Left forelimb (tissue), 1 donor: Measurements from ENCODE around the gene CYP1B1.
"Not testable (repeated sequence)": the region's sequence is repeated elsewhere in the genome, so short reads cannot be mapped to it uniquely, and the experiment has no call there.

ENCODE experiments used
- DNase-seq: peaks from one replicate; pipeline ENCODE4 v3.0.0-alpha.2; 2018; ENCODE audit warnings: low spot score

CYP1B1 gene

DNA sequence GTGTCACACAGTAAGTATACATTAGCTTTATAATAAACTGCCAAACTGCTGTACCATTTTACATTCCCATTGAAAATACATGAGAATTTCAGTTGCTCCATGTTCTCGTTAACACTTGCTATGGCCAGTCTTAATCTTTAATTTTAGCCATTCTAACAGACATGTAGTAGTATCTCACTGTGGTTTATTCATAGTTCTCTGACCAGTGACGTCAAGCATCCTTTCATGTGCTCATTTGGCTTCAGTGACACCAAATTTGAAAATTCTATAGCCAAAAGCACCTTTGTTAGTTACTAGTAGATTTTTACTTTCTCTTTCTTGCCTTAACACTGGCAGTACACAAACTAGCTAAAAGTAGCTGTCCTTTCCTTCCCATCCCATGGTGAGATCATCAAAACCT lies 43.0 kb downstream of the CYP1B1 start:
- DNase-seq, result no peak

DNA sequence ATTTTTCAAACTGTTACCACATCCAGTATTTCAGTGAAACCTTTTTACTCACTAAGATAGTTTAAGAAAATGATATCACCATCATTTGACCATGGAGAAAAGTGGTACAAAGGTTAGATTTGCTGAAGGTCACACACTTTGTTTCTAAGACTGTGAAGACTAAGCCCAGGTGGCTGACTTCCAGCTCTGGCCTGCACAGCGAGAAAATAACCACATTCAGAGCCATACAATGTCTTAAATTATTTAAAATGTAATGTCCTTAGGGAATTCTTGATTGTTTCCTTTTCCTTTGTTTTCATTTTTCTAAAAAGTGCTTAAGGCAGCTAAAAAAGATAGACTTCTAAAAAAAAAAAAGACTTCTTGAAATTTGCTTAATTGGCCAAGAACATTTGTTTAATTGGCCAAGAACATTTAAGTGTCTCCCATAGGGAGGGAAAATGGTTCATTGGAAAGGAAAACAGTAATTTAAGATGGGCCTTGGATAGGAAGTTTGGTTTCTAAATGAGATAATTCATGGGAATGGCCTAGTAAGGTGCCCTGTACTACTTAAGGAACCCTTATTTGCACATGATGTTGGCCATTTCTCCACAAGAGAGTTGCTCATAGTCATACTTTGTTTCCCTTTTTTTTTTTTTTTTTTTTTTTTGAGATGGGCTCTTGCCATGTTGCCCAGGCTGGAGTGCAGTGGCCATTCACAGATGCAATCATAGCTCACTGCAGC lies 45.2 kb downstream of the CYP1B1 start:
- no peak for DNase-seq

GRCh38 chr2:38029512-38029911 lies 46.4 kb downstream of the CYP1B1 start:
- DNase-seq, result no peak

GRCh38 chr2:38028829-38029228 lies 47.1 kb downstream of the CYP1B1 start:
- no peak for DNase-seq

GRCh38 chr2:38026846-38027245 lies 49.1 kb downstream of the CYP1B1 start:
- no peak for DNase-seq

DNA sequence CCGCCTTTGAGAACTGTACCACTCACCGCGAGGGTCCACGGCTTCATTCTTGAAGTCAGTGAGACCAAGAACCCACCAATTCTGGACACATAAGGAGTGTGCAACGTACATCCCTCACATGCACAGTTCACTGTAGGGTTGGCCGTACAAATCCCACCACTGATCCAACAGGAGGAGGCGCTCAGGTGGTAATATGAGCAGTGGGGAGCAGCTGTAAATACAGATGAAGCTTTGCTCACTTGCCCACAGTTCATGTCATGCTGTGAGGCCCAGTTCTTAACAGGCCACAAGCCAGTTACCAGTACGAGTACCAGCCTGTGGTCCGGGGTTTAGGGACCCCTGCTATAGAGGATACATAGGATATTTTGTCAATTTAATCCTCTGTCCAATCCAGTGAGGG lies 54.4 kb downstream of the CYP1B1 start:
- no peak for DNase-seq

GRCh38 chr2:38020359-38021069 lies 55.4 kb downstream of the CYP1B1 start:
- DNase-seq, result not testable (repeated sequence)

- DNase-seq, result no peak
Observed at GRCh38 chr2:38017836-38018235, 58.1 kb downstream of the CYP1B1 start.
